ENCODE results near the gene FFAR1.

DNA sequence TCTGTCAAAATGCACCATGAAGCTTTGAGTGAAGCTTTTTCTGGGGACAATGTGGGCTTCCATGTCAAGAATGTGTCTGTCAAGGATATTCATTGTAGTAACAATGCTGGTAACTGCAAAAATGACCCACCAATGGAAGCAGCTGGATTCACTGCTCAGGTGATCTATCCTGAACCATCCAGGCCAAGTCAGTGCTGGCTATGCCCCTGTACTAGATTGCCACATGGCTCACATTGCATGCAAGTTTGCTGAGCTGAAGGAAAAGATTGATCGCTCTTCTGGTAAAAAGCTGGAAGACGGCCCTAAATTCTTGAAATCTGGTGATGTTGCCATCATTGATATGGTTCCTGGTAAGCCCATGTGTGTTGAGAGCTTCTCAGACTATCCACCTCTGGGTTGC, 35.8 kb downstream of the FFAR1 start:
- TF ChIP-seq POLR2AphosphoS5 (IDR thresholded peaks at IDR 0.05; ENCODE audit: low read depth, low read length) (no peak), EP300 (IDR thresholded peaks at IDR 0.05; ENCODE audit: borderline replicate concordance in 1 of 2, low read depth in 1 of 2, low read length in 1 of 2) (no peak), GATA2 (CRISPR knock-in tag; IDR thresholded peaks at IDR 0.05) (no peak), FOXM1 (IDR thresholded peaks at IDR 0.05; ENCODE audit: low read depth) (no peak), MEF2A (IDR thresholded peaks at IDR 0.05; ENCODE audit: borderline replicate concordance, low read depth) (no peak), TAF1 (IDR thresholded peaks at IDR 0.05; ENCODE audit: borderline replicate concordance, low read depth, low read length) (no peak)
- TF ChIP-seq, protein P1, sequence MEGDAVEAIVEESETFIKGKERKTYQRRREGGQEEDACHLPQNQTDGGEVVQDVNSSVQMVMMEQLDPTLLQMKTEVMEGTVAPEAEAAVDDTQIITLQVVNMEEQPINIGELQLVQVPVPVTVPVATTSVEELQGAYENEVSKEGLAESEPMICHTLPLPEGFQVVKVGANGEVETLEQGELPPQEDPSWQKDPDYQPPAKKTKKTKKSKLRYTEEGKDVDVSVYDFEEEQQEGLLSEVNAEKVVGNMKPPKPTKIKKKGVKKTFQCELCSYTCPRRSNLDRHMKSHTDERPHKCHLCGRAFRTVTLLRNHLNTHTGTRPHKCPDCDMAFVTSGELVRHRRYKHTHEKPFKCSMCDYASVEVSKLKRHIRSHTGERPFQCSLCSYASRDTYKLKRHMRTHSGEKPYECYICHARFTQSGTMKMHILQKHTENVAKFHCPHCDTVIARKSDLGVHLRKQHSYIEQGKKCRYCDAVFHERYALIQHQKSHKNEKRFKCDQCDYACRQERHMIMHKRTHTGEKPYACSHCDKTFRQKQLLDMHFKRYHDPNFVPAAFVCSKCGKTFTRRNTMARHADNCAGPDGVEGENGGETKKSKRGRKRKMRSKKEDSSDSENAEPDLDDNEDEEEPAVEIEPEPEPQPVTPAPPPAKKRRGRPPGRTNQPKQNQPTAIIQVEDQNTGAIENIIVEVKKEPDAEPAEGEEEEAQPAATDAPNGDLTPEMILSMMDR (IDR thresholded peaks at IDR 0.05): no peak

Data from SK-N-SH (cell line).